Measurements from ENCODE around the gene ABR. TPM values are rescaled to one million over a fixed set of nuclear protein-coding genes. Genes with fewer than 3 reads are reported as not detected.
"Not testable (repeated sequence)": the region's sequence is repeated elsewhere in the genome, so short reads cannot be mapped to it uniquely, and the experiment has no call there.

Gene ABR
- total and polyA plus RNA-seq, 2 donors, result 17.7 to 37.6 TPM

DNA sequence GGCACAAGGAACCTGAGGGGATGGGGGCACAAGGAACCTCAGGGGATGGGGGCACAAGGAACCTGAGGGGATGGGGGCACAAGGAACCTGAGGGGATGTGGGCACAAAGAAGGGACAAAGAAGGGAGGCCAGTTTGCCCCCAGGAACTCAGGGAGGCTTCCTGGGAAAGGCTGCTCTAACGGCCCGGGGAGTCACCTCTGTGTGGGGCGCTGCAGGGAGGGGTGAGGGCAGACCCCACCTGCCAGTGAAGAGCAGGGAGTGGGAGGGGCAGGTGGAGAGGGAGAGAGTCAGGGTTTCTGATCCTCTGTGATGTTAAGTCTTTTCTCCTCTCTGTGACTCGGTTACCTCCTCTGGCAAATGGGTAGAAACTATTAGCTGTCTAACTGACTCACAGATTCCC is 125.1 kb downstream of the ABR start:
- WGBS, result 98% methylated on average over 4 of the region's 4 CpGs
- Histone ChIP-seq H3K4me3 (ENCODE audit: low read length in 2 of 2) (no peak overlapping the region), H3K9me3 (ENCODE audit: control insufficient read depth in 2 of 2, insufficient read depth in 1 of 2, low read length in 1 of 2) (no peaks in the 10 kb centered on the region), H3K27me3 (ENCODE audit: control insufficient read depth in 2 of 2, insufficient read depth in 1 of 2, low read length in 1 of 2) (no peaks in the 10 kb centered on the region), H3K27ac (ENCODE audit: low read depth in 1 of 2, low read length in 1 of 2) (no peak overlapping the region), H3K36me3 (ENCODE audit: control insufficient read depth in 2 of 2, insufficient read depth in 2 of 2, low read length in 1 of 2) (peaks cover 19 to 43% of the 10 kb centered on the region in 2 donors), H3K4me1 (ENCODE audit: control insufficient read depth in 2 of 2, insufficient read depth in 2 of 2, low read length in 2 of 2) (peaks cover 0 to 2% of the 10 kb centered on the region in 2 donors)
- DNase-seq (ENCODE audit: low read depth in 6 of 9, low spot score in 9 of 9), result no peak

DNA sequence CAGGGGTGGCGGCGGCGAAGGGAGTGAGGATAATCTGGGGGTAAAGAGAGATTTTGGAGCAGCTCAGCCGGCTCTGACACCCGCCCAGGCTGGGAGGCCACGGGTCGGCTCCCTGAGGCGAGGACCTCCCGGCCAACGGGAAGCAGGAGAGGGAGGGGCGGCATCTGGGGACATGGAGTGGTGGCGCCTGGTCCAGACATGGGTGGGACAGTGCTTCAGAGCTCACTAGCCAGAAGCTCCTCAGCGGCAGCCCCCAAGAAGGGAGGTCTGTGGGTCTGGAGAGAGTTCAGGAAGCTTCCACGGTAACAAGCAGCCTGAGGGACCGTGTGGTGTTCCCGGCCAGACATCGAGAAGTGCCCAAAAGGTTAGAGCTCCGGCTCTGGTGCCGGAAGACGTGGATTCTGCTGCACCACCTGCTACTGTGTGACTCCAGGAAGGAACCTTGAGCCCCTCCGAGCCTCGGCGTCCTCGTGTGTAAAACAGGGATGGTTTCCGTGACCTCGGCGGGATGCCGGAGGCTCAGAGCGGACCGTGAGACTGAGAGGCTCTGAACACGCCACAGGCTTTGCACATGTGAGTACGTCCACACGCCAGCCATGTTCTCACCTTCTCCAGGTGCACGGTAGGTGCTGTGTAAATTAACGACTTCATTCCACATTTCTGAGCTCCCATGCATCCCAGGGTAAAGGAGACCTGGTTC is 126.0 kb downstream of the ABR start:
- H3K4me1 ChIP-seq (ENCODE audit: control insufficient read depth in 2 of 2, insufficient read depth in 2 of 2, low read length in 2 of 2), result peaks cover 0 to 2% of the 10 kb centered on the region in 2 donors
- H3K36me3 ChIP-seq (ENCODE audit: control insufficient read depth in 2 of 2, insufficient read depth in 2 of 2, low read length in 1 of 2), result peaks cover 19 to 40% of the 10 kb centered on the region in 2 donors
- no peaks in the 10 kb centered on the region for H3K27me3 ChIP-seq (ENCODE audit: control insufficient read depth in 2 of 2, insufficient read depth in 1 of 2, low read length in 1 of 2)
- H3K9me3 ChIP-seq (ENCODE audit: control insufficient read depth in 2 of 2, insufficient read depth in 1 of 2, low read length in 1 of 2), result no peaks in the 10 kb centered on the region
- DNase-seq (ENCODE audit: low read depth in 6 of 9, low spot score in 9 of 9), result no peak
- WGBS, result 95% methylated on average over 35 of the region's 35 CpGs
- no peak overlapping the region for H3K4me3 ChIP-seq (ENCODE audit: low read length in 2 of 2)
- H3K27ac ChIP-seq (ENCODE audit: low read depth in 1 of 2, low read length in 1 of 2), result no peak overlapping the region

DNA sequence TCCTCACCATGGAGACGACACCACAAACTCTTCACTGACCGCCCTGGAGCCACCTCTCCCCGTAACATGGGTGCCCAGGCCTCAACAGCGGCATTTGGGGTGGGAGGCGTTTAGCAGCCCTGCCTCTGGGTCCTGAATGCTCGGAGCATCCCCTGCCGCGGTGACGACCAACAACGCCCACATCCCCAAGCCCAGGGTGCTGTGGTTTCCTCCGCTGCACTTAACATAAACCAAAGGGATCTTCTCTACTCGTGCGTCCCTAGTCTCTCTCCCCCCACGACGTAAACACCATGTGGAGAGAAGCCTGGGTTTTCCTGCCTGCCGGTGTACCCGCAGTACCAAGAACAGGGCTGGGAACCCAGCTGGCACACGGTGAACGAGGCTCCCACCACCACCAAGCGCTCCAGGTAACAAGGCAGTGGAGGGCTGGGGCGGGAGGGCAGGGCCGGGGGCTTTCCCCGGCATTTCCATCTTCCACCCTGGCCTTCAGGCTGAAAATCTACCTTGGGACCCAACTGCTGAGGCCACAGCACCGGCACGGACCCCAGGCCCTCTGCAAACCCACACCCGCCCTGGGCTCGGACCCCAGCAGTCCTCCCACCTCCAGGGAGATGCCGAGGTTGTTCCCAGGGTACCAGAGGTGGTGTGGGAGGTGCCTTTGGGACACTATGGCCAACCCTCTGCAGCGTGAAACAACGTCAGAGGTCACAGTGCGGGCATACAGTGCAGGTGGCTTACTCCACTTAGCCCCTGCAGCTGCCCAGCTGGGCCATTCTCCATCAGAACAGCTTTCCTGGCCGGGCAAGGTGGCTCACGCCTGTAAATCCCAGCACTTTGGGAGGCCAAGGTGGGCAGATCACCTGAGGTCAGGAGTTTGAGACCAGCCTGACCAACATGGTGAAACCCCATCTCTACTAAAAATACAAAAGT is 128.5 kb downstream of the ABR start:
- peaks cover 0 to under 1% of the 10 kb centered on the region in 2 donors for H3K4me1 ChIP-seq (ENCODE audit: control insufficient read depth in 2 of 2, insufficient read depth in 2 of 2, low read length in 2 of 2)
- H3K27ac ChIP-seq (ENCODE audit: low read depth in 1 of 2, low read length in 1 of 2), result no peak overlapping the region
- DNase-seq (ENCODE audit: low read depth in 6 of 9, low spot score in 9 of 9), result no peak
- no peaks in the 10 kb centered on the region for H3K27me3 ChIP-seq (ENCODE audit: control insufficient read depth in 2 of 2, insufficient read depth in 1 of 2, low read length in 1 of 2)
- no peak overlapping the region for H3K4me3 ChIP-seq (ENCODE audit: low read length in 2 of 2)
- H3K9me3 ChIP-seq (ENCODE audit: control insufficient read depth in 2 of 2, insufficient read depth in 1 of 2, low read length in 1 of 2), result no peaks in the 10 kb centered on the region
- H3K36me3 ChIP-seq (ENCODE audit: control insufficient read depth in 2 of 2, insufficient read depth in 2 of 2, low read length in 1 of 2), result peaks cover 11 to 41% of the 10 kb centered on the region in 2 donors
- WGBS, result 94% methylated on average over 33 of the region's 33 CpGs

DNA sequence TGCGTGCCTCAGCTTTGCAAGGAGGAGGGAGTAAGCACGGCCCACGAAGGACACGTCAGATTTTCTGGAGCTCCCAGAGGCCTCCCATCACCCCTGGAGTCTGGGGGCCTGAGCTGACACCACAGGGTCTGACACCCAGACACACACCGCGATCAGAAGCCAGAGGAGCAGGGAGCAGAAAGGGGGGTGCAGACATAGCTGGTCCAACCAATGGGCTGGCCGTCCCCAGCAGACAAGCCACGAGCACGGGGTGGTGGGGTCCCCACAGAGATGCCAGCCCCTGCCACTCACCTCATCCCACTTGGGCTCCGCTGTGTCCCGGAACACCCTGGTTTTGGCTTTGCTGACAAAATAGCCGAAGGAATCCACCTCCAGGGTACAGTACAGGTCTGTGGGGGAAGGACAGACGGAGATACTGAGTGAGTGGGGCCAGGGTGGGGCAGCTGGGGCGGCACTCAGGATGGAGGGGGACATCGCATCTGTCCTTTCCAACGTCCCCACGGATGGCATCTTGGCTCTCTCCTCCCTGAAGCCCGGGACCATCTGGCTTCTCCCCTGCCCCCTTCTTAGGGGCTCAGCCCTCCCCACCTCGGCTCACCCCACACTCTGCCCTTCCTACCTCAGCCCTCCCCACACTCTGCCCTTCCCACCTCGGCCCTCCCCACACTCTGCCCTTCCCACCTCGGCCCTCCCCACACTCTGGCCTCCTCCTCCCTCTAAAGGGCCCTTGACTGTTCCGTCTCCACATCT is 129.4 kb downstream of the ABR start:
- no peak for DNase-seq (ENCODE audit: low read depth in 6 of 9, low spot score in 9 of 9)

DNA sequence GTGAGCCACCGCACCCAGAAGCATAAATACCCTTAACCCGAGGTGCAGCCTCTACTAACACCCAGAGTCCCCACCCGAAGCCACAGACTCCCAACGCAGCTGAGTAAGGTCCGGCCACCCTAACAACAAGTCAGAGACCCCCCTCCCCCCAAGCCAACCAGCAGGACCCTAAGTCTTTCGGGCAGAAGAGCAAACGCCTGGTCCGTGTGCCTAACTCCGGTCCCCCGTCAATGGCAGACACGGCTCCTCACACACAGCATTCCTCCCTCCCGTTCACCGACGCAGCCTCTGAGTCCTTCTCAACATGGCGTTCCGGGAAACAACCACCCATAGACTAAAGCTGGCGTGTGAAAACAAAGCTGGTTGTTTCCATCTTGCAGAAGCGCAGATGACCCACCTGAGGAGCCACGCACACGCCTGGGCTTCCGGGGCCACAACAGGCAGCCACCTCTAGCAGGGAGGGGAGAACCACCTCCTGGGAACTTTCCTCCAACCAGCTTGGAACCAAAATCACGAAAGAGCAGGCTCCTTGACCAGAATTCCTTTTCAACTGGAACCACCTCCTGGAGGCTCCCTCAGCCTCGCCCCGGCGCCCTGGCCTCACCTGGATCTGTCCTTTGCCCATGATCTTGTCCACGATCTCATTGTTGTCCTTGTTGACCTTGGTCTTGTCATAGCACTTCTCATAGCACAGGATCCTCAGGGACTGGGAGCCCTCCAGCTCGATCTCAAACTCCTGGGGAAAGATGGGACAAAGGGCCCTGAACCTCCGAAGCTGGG is 130.1 kb downstream of the ABR start:
- WGBS, result 96% methylated on average over 28 of the region's 28 CpGs
- H3K36me3 ChIP-seq (ENCODE audit: control insufficient read depth in 2 of 2, insufficient read depth in 2 of 2, low read length in 1 of 2), result peaks cover 7 to 37% of the 10 kb centered on the region in 2 donors
- no peak for DNase-seq (ENCODE audit: low read depth in 6 of 9, low spot score in 9 of 9)

More for the DNA sequence above, 129.4 kb downstream of the ABR start:
- no peaks in the 10 kb centered on the region for H3K27me3 ChIP-seq (ENCODE audit: control insufficient read depth in 2 of 2, insufficient read depth in 1 of 2, low read length in 1 of 2)
- H3K4me1 ChIP-seq (ENCODE audit: control insufficient read depth in 2 of 2, insufficient read depth in 2 of 2, low read length in 2 of 2), result no peaks in the 10 kb centered on the region
- no peak overlapping the region for H3K4me3 ChIP-seq (ENCODE audit: low read length in 2 of 2)
- WGBS, result 96% methylated on average over 22 of the region's 22 CpGs
- H3K27ac ChIP-seq (ENCODE audit: low read depth in 1 of 2, low read length in 1 of 2), result no peak overlapping the region
- H3K36me3 ChIP-seq (ENCODE audit: control insufficient read depth in 2 of 2, insufficient read depth in 2 of 2, low read length in 1 of 2), result peaks cover 11 to 38% of the 10 kb centered on the region in 2 donors
- no peaks in the 10 kb centered on the region for H3K9me3 ChIP-seq (ENCODE audit: control insufficient read depth in 2 of 2, insufficient read depth in 1 of 2, low read length in 1 of 2)

DNA sequence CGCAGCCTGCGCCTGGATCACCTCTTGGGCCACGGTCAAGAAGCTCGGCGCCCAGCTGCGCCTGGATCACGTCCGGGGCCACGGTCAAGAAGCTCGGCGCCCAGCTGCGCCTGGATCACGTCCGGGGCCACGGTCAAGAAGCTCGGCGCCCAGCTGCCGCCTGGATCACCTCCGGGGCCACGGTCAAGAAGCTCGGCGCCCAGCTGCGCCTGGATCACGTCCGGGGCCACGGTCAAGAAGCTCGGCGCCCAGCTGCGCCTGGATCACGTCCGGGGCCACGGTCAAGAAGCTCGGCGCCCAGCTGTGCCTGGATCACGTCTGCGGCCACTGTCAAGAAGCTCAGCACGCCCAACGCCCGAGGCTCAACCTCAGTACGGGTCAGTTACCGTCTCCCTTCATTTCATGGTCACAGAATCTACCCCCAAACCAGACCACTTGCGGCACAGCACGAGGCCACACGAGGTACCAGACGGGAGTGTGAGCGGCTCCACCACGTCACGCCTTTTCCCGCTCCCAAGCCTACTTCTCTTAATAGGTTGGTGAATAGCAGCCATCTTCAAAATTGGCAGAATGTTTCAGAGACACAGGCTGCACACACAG is 131.2 kb downstream of the ABR start:
- peaks cover 1 to 30% of the 10 kb centered on the region in 2 donors for H3K36me3 ChIP-seq (ENCODE audit: control insufficient read depth in 2 of 2, insufficient read depth in 2 of 2, low read length in 1 of 2)
- not testable (repeated sequence) for H3K9me3 ChIP-seq (ENCODE audit: control insufficient read depth in 2 of 2, insufficient read depth in 1 of 2, low read length in 1 of 2); DNase-seq (ENCODE audit: low read depth in 6 of 9, low spot score in 9 of 9); H3K27ac ChIP-seq (ENCODE audit: low read depth in 1 of 2, low read length in 1 of 2); H3K4me1 ChIP-seq (ENCODE audit: control insufficient read depth in 2 of 2, insufficient read depth in 2 of 2, low read length in 2 of 2); H3K27me3 ChIP-seq (ENCODE audit: control insufficient read depth in 2 of 2, insufficient read depth in 1 of 2, low read length in 1 of 2); H3K4me3 ChIP-seq (ENCODE audit: low read length in 2 of 2)
- WGBS, result 98% methylated on average over 49 of the region's 49 CpGs

More for the DNA sequence above, 130.1 kb downstream of the ABR start:
- Histone ChIP-seq H3K27ac (ENCODE audit: low read depth in 1 of 2, low read length in 1 of 2) (no peak overlapping the region), H3K9me3 (ENCODE audit: control insufficient read depth in 2 of 2, insufficient read depth in 1 of 2, low read length in 1 of 2) (no peaks in the 10 kb centered on the region), H3K4me3 (ENCODE audit: low read length in 2 of 2) (no peak overlapping the region), H3K4me1 (ENCODE audit: control insufficient read depth in 2 of 2, insufficient read depth in 2 of 2, low read length in 2 of 2) (no peaks in the 10 kb centered on the region), H3K27me3 (ENCODE audit: control insufficient read depth in 2 of 2, insufficient read depth in 1 of 2, low read length in 1 of 2) (no peaks in the 10 kb centered on the region)

DNA sequence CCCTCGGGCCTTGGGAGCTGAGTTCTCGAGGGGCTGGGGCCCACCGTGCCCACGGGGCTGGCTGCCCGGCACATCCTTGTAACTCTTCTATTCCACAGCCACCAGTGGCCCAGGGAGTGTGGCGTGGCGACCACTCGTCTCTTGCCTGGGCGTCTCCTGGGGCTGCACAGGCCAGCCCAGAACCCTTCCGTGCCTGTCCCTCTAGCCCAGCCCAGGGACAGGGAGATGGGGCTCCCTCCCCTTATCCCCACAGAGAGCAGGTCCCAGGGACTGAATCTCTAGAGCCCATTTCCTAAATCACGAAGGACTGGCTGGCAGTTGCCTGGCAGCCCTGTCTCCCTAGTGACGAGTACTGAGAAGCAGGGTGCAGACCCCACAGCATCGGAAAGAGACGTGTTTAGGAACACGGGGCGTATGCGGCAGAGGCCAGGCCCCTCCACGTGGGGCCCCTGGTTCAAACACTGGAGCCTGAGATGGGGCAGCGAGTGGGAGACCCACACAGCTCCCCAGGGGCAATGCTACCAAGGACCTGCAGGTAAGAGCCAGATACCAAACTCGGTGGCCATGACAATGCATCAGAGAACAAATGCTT is 131.8 kb downstream of the ABR start:
- Histone ChIP-seq H3K9me3 (ENCODE audit: control insufficient read depth in 2 of 2, insufficient read depth in 1 of 2, low read length in 1 of 2) (no peaks in the 10 kb centered on the region), H3K27me3 (ENCODE audit: control insufficient read depth in 2 of 2, insufficient read depth in 1 of 2, low read length in 1 of 2) (no peaks in the 10 kb centered on the region), H3K4me3 (ENCODE audit: low read length in 2 of 2) (no peak overlapping the region), H3K27ac (ENCODE audit: low read depth in 1 of 2, low read length in 1 of 2) (no peak overlapping the region), H3K36me3 (ENCODE audit: control insufficient read depth in 2 of 2, insufficient read depth in 2 of 2, low read length in 1 of 2) (peaks cover 0 to 28% of the 10 kb centered on the region in 2 donors), H3K4me1 (ENCODE audit: control insufficient read depth in 2 of 2, insufficient read depth in 2 of 2, low read length in 2 of 2) (peaks cover 0 to 5% of the 10 kb centered on the region in 2 donors)
- WGBS, result 95% methylated on average over 20 of the region's 20 CpGs
- DNase-seq (ENCODE audit: low read depth in 6 of 9, low spot score in 9 of 9), result no peak
